Cerebellar cortex (tissue), 1 donor: Measurements from ENCODE around the gene EEFSEC.

ENCODE experiments used
- DNase-seq: peaks from one replicate; pipeline ENCODE4 v3.0.0-alpha.2; 2015; ENCODE audit warnings: low spot score

Gene EEFSEC

GRCh38 chr3:128185630-128186447 is 32.6 kb downstream of the EEFSEC start:
- no peak for DNase-seq

- no peak for DNase-seq
These were observed 34.2 kb downstream of the EEFSEC start for GRCh38 chr3:128187495-128187894.

GRCh38 chr3:128188326-128188725 is 35.0 kb downstream of the EEFSEC start:
- no peak for DNase-seq

GRCh38 chr3:128188956-128189355 is 35.7 kb downstream of the EEFSEC start:
- DNase-seq = no peak

GRCh38 chr3:128190501-128190900 is 37.2 kb downstream of the EEFSEC start:
- DNase-seq = no peak

GRCh38 chr3:128192131-128192530 is 38.9 kb downstream of the EEFSEC start:
- no peak for DNase-seq

- DNase-seq = no peak
These were observed 39.9 kb downstream of the EEFSEC start for GRCh38 chr3:128193168-128193567.

GRCh38 chr3:128194843-128195242 is 41.6 kb downstream of the EEFSEC start:
- DNase-seq = no peak

GRCh38 chr3:128195369-128195768 is 42.1 kb downstream of the EEFSEC start:
- DNase-seq = no peak

- DNase-seq = no peak
These were observed 42.5 kb downstream of the EEFSEC start for GRCh38 chr3:128195802-128196201.

GRCh38 chr3:128196647-128197046 is 43.4 kb downstream of the EEFSEC start:
- DNase-seq = no peak

GRCh38 chr3:128197855-128198254 is 44.6 kb downstream of the EEFSEC start:
- DNase-seq = no peak

GRCh38 chr3:128198313-128198712 is 45.0 kb downstream of the EEFSEC start:
- no peak for DNase-seq

- no peak for DNase-seq
These were observed 45.8 kb downstream of the EEFSEC start for GRCh38 chr3:128199110-128199509.

GRCh38 chr3:128201158-128201755 is 48.0 kb downstream of the EEFSEC start:
- DNase-seq = no peak

- DNase-seq = no peak
These were observed 49.9 kb downstream of the EEFSEC start for GRCh38 chr3:128203169-128203568.

GRCh38 chr3:128205558-128206145 is 52.4 kb downstream of the EEFSEC start:
- no peak for DNase-seq

- no peak for DNase-seq
These were observed 54.7 kb downstream of the EEFSEC start for GRCh38 chr3:128207951-128208350.

- peak; percentile 82 for DNase-seq
These were observed 57.4 kb downstream of the EEFSEC start for GRCh38 chr3:128210711-128211110.

- DNase-seq = no peak
These were observed 60.8 kb downstream of the EEFSEC start for GRCh38 chr3:128214056-128214455.

GRCh38 chr3:128215290-128215689 is 62.0 kb downstream of the EEFSEC start:
- no peak for DNase-seq

- DNase-seq = no peak
These were observed 62.7 kb downstream of the EEFSEC start for GRCh38 chr3:128215800-128216495.
